Karpas-422 (cell line): ENCODE data around the gene EFCAB12. TPM values are rescaled to one million over a fixed set of nuclear protein-coding genes. Genes with fewer than 3 reads are reported as not detected.
A peak's percentile ranks its signal among the peaks of the same experiment; 100 is the strongest.
"Not testable (repeated sequence)": the region's sequence is repeated elsewhere in the genome, so short reads cannot be mapped to it uniquely, and the experiment has no call there.

Experiments
- DNase-seq: peaks from one replicate; pipeline ENCODE4 v3.0.0-alpha.2; 2015
- H2AFZ ChIP-seq: fragments of 200-600 bp; sonication (generic); 2 replicates; pipeline ENCODE4 v1.6.1; 2014; ENCODE audit warnings: antibody characterized with exemption, low read length, mixed read lengths
- H3K27ac ChIP-seq: fragments of 200-600 bp; sonication (generic); 2 replicates; pipeline ENCODE4 v1.5.1; 2014; ENCODE audit warnings: mild to moderate bottlenecking, low read length, moderate library complexity
- H3K27me3 ChIP-seq: fragments of 200-600 bp; sonication (generic); 2 replicates; pipeline ENCODE4 v1.6.1; 2014; ENCODE audit warnings: low read length, mixed read lengths
- H3K36me3 ChIP-seq: fragments of 200-600 bp; sonication (generic); 2 replicates; pipeline ENCODE4 v1.6.1; 2014; ENCODE audit warnings: low read length, mixed read lengths; ENCODE audit not compliant: insufficient read depth
- H3K4me1 ChIP-seq: fragments of 200-600 bp; sonication (generic); 2 replicates; pipeline ENCODE4 v1.6.1; 2014; ENCODE audit warnings: mild to moderate bottlenecking, low read length, mixed read lengths
- H3K4me2 ChIP-seq: fragments of 200-600 bp; sonication (generic); 2 replicates; pipeline ENCODE4 v1.6.1; 2014; ENCODE audit warnings: low read length, low read depth, mild to moderate bottlenecking; ENCODE audit not compliant: poor library complexity, severe bottlenecking
- H3K4me3 ChIP-seq: fragments of 200-600 bp; sonication (generic); 2 replicates; pipeline ENCODE4 v1.5.1; 2014; ENCODE audit warnings: mild to moderate bottlenecking, antibody characterized with exemption, low read length, mixed read lengths
- H3K79me2 ChIP-seq: fragments of 200-600 bp; sonication (generic); 2 replicates; pipeline ENCODE4 v1.6.1; 2014; ENCODE audit warnings: mild to moderate bottlenecking, low read length, mixed read lengths
- H3K9ac ChIP-seq: fragments of 200-600 bp; sonication (generic); 2 replicates; pipeline ENCODE4 v1.6.0; 2014; ENCODE audit warnings: low read length
- H3K9me2 ChIP-seq: fragments of 200-600 bp; sonication (generic), shearing (Covaris generic); replicated peaks from 2 replicates; pipeline ENCODE4 v1.6.0; 2014; ENCODE audit warnings: mild to moderate bottlenecking, low read length, moderate library complexity; ENCODE audit not compliant: insufficient read depth
- H3K9me3 ChIP-seq: fragments of 300-700, 200-600 bp; sonication (generic); 2 replicates; pipeline ENCODE4 v1.6.1; 2014; ENCODE audit warnings: low read length, mixed read lengths
- H4K20me1 ChIP-seq: fragments of 200-600 bp; sonication (generic); 2 replicates; pipeline ENCODE4 v1.6.1; 2014; ENCODE audit warnings: mild to moderate bottlenecking, antibody characterized with exemption, low read length, low read depth; ENCODE audit not compliant: insufficient read depth
- total RNA-seq: library from RNA; depleted of rRNA; stranded (reverse); fragments of >200 nt; shearing (Covaris generic); gene quantifications from 2 replicates; pipeline ENCODE4 v1.2.3, GENCODE V29; 2014; ENCODE audit warnings: low replicate concordance

EFCAB12 gene
- total RNA-seq, 1 experiment from 2014 or later, result not detected

DNA sequence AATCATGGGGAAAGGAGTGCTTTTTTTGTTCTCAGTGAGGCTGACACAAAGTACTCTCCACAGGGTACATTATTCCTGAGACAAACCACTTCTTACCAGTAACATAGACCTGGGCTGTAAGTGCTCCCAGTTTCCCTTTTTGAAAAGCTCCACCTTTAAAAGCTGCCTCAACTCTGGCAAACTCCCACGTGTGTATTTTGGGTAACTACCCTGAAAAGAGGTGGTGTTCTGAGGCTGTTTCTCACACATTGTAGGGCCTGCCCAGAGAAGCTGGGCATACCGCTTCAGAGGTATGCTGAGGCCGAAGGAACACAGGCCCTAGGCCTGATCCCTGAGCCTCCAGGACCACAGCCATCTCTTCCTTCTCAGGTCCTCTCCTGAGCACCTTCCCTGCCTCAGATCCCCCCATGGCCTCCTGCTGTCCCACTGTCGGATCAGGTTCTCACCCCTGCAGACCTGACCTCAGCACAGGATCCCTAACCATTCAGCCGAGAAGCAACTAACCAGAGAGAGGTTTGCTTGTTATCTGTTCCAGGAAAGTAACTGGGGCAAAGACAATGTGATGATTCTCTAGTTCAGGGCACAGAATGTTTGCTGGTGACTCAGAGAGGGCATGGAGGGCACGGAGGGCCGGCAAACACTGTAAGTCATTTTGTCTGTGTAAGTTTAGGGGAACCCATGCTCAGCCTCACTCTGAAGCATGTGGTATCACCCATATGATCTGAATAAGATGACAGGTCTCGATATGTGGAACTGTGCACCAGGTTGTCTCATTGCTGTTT lies 36.1 kb downstream of the EFCAB12 start:
- H3K27me3 ChIP-seq, H3K4me2 ChIP-seq, H3K9me2 ChIP-seq, DNase-seq, H3K27ac ChIP-seq, H3K9me3 ChIP-seq, H3K9ac ChIP-seq, H2AFZ ChIP-seq, H3K4me3 ChIP-seq, H3K4me1 ChIP-seq: not testable (repeated sequence)
- peaks cover 19% of the 10 kb centered on the region; the same call in 1 of the 2 replicates for H4K20me1 ChIP-seq
- peaks cover 18% of the 10 kb centered on the region for H3K36me3 ChIP-seq
- H3K79me2 ChIP-seq, result peaks cover 23% of the 10 kb centered on the region

DNA sequence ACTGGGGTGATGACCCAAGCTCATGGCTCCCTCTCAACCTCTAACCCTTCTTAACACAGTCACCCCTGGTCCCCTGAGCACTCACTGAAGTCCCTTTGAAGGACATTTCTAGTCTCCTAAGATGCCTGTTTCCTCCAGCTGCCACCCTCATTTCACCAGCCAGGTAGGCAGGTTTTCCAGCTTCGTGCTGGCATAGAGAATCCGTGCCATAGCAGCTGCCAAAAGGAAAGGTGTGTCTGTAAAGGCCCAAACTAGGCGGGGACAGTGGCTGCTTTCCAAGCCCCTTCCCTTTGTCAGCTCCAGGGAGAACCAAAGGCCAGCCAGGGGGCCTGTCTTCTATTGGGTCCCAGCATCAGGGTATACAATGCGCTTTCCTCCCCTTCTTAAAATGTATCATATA lies 36.9 kb downstream of the EFCAB12 start:
- H3K27ac ChIP-seq, H3K4me1 ChIP-seq, H3K4me3 ChIP-seq, H3K9ac ChIP-seq, H2AFZ ChIP-seq, H3K9me2 ChIP-seq, H3K9me3 ChIP-seq, H3K27me3 ChIP-seq, DNase-seq, H3K4me2 ChIP-seq: not testable (repeated sequence)
- Histone ChIP-seq H3K79me2 (peaks cover 16% of the 10 kb centered on the region), H4K20me1 (peaks cover 14% of the 10 kb centered on the region; the same call in 1 of the 2 replicates), H3K36me3 (peaks cover 21% of the 10 kb centered on the region)

DNA sequence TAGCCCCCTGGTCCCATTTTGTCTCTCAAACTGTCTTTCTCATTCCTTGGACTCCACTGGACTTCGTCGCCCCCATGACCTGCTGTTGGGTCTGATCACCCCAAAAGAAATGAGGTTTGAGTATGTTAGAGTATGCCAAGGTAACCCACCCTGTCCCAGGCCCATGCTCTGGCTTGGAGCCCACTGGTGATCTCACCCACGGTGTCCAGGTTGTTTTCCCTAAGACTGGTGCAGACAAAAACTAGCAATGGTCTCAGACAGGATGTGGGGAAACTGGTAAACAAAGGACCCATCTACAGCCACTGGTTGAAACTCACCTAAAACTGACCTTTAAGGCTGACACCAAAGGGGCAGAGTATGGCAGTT lies 38.9 kb downstream of the EFCAB12 start:
- Histone ChIP-seq H3K36me3 (peaks cover 15% of the 10 kb centered on the region), H3K4me3 (no peak overlapping the region), H3K9me3 (no peaks in the 10 kb centered on the region), H3K9ac (no peak overlapping the region), H3K4me2 (no peak overlapping the region), H3K9me2 (no peaks in the 10 kb centered on the region), H3K27ac (no peak overlapping the region), H2AFZ (no peak overlapping the region), H3K4me1 (peaks cover 19% of the 10 kb centered on the region), H4K20me1 (peaks cover 4% of the 10 kb centered on the region; the same call in 1 of the 2 replicates), H3K79me2 (no peaks in the 10 kb centered on the region), H3K27me3 (no peaks in the 10 kb centered on the region)
- no peak for DNase-seq

DNA sequence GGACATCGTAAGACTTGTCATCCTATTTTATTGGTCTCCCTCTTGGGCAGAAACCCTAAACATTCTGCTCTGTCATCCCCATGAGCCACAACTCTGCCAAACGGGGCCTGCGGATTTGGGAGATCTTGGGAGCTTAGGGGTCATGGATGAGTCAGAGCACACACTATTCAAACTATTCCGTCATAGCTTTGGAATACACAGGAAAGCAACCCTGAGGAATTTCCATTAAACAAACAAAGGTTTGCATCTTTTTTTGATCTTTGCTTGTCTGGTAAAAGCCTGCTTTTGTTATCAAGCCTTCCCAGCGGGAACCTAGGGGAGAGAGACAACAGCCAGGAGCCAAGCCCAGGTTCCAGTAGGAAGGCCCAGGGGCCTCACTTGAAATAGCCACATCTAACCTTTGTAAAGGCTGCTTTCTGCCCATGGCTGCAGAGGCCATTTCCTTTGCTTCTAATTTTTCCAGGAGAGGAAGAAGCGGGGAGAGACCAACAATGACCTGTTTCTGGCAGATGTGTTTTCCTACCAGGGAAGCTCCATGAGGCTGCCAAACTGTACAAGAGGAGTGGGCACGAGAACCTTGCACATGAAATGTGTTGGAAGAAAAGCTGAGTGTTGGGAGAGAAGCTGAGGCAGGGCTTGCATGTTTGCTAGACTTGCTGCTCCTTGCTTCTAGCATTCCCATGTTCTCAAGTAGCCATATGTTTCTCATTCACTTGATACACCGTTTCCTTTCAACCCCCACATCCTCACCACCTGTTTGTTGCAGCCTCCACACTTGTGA lies 39.5 kb downstream of the EFCAB12 start:
- not testable (repeated sequence) for H3K9ac ChIP-seq, H4K20me1 ChIP-seq, H3K27me3 ChIP-seq, H3K4me2 ChIP-seq, H3K9me2 ChIP-seq, H2AFZ ChIP-seq, H3K9me3 ChIP-seq, H3K79me2 ChIP-seq, DNase-seq, H3K4me3 ChIP-seq, H3K27ac ChIP-seq
- peaks cover 15% of the 10 kb centered on the region for H3K36me3 ChIP-seq
- peaks cover 25% of the 10 kb centered on the region for H3K4me1 ChIP-seq

DNA sequence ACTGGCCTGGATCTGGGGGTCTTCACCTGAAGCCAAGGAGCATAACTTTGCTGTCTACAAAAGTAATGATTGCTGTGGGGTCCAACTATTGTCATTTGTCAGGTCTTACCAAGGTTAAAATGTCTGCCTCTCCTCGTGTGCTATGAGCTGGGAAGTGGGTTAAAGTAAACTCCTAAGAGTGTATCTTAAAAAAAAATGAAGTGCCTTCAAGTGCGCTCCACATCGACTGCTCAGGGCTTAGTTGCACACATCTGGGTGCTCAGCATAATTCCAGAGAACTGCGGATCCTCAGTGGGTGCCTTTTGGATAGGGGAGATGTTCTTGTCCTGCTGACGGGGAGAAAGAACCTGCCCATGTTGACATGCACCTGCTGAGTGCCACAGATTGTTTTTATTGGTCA lies 40.9 kb downstream of the EFCAB12 start:
- Histone ChIP-seq H3K4me2 (no peak overlapping the region), H3K27ac (no peak overlapping the region), H3K27me3 (no peaks in the 10 kb centered on the region), H4K20me1 (peaks cover 4% of the 10 kb centered on the region; the same call in 1 of the 2 replicates), H3K79me2 (no peaks in the 10 kb centered on the region), H3K4me3 (no peak overlapping the region), H3K36me3 (peaks cover 15% of the 10 kb centered on the region), H3K4me1 (peaks cover 32% of the 10 kb centered on the region), H3K9ac (no peak overlapping the region), H3K9me3 (no peaks in the 10 kb centered on the region), H2AFZ (no peak overlapping the region), H3K9me2 (no peaks in the 10 kb centered on the region)
- no peak for DNase-seq

GRCh38 chr3:129386984-129387383 lies 41.5 kb downstream of the EFCAB12 start:
- Histone ChIP-seq H3K4me3 (no peak overlapping the region), H3K36me3 (peaks cover 15% of the 10 kb centered on the region), H3K27me3 (no peaks in the 10 kb centered on the region), H3K79me2 (no peaks in the 10 kb centered on the region), H2AFZ (no peak overlapping the region), H4K20me1 (peaks cover 4% of the 10 kb centered on the region; the same call in 1 of the 2 replicates), H3K9me3 (no peaks in the 10 kb centered on the region), H3K27ac (no peak overlapping the region), H3K4me1 (peaks cover 32% of the 10 kb centered on the region), H3K9me2 (no peaks in the 10 kb centered on the region), H3K4me2 (no peak overlapping the region), H3K9ac (no peak overlapping the region)
- DNase-seq, result no peak

GRCh38 chr3:129385507-129385906 lies 42.9 kb downstream of the EFCAB12 start:
- H3K9ac ChIP-seq, result peak overlapping the region; percentile 62
- H3K4me3 ChIP-seq, result peak overlapping the region; percentile 57; the same call in 1 of the 2 replicates
- peaks cover 32% of the 10 kb centered on the region for H3K4me1 ChIP-seq
- not testable (repeated sequence) for H3K9me3 ChIP-seq, H3K27me3 ChIP-seq, H4K20me1 ChIP-seq, H2AFZ ChIP-seq, H3K79me2 ChIP-seq, H3K9me2 ChIP-seq
- peaks cover 11% of the 10 kb centered on the region for H3K36me3 ChIP-seq
- peak overlapping the region; percentile 90 for H3K27ac ChIP-seq
- H3K4me2 ChIP-seq, result peak overlapping the region; percentile 81
- DNase-seq, result peak; percentile 53

DNA sequence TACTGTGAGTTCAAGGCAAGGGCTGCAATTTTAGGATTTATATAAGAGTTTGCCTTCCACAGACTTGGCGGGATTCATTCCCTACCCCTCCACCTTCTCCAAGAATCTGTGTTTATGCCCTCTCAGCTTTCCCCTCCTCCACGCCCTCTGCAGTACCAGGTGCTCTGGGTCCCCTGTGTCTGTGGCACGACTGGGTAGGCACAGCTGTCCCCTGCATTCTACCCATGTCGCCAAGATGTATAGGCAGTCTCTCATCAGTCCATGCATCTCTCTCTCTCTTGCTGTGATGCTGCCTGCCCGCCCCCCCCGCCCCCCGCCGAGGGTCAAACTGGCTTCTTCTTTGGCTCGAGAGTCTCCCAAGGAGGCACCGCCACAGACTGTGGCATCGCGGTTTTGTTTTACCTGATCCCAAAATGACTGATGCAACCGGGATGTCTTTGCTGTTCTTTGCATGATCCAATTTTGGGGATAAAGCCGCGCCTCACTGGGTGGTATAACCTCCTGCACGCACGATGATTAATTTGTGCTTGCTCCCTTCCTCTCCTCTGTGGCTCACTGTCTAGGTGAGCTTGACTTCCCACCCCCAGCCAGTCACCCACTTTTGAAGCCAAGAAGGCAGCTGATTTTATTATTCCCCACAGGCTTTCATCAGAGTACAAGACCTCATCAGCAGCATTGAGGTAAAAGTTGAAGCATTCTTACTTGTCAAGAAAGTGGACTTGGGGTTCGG lies 43.7 kb downstream of the EFCAB12 start:
- Histone ChIP-seq H4K20me1 (peaks cover 4% of the 10 kb centered on the region; the same call in 1 of the 2 replicates), H3K4me2 (peak overlapping the region; percentile 81), H3K27me3 (no peaks in the 10 kb centered on the region), H3K36me3 (peaks cover 9% of the 10 kb centered on the region), H3K79me2 (no peaks in the 10 kb centered on the region), H3K4me1 (peaks cover 32% of the 10 kb centered on the region), H3K27ac (peak overlapping the region; percentile 90), H3K9me2 (no peaks in the 10 kb centered on the region), H3K9ac (peak overlapping the region; percentile 62), H3K9me3 (0 out of 2 replicates have a peak, but pooled peaks cover 3% of the 10 kb centered on the region), H2AFZ (no peak overlapping the region), H3K4me3 (peak overlapping the region; percentile 57)
- peak; percentile 72 for DNase-seq
